GM20000 (cell line): ENCODE results near the gene FAM120A.

Source experiments
- DNase-seq: peaks from one replicate; pipeline ENCODE4 v3.0.0; 2012; ENCODE audit warnings: low spot score
- CTCF ChIP-seq: IDR thresholded peaks from 2 replicates; pipeline ENCODE4 v1.5.1; 2012; ENCODE audit warnings: mild to moderate bottlenecking, control low read depth; ENCODE audit errors: extremely low read depth, missing control alignments

Gene FAM120A

GRCh38 chr9:93613174-93613573 is 161.7 kb downstream of the FAM120A start:
- DNase-seq: no peak
- no peak for TF ChIP-seq CTCF

- no peak for DNase-seq
- TF ChIP-seq CTCF: no peak
These were observed 162.3 kb downstream of the FAM120A start for GRCh38 chr9:93613791-93614190.

GRCh38 chr9:93614830-93615468 is 163.5 kb downstream of the FAM120A start:
- no peak for TF ChIP-seq CTCF
- DNase-seq: no peak
